ENCODE measurements around the gene FCRL6.

GRCh38 chr1:159821171-159821867 is 19.2 kb downstream of the FCRL6 start:
- TF ChIP-seq CTCF (IDR thresholded peaks at IDR 0.05; ENCODE audit: insufficient read depth, low read length, poor library complexity, severe bottlenecking), result no peak
- no peak for TF ChIP-seq EZH2phosphoT487 (conservative IDR thresholded peaks at IDR 0.05; ENCODE audit: low read length)
